Superior temporal gyrus (tissue), 1 donor: ENCODE measurements around the gene KRTAP3-3.
A peak's percentile ranks its signal among the peaks of the same experiment; 100 is the strongest.
"Not testable (repeated sequence)": the region's sequence is repeated elsewhere in the genome, so short reads cannot be mapped to it uniquely, and the experiment has no call there.

Experiments
- DNase-seq: peaks from one replicate; pipeline ENCODE4 v3.0.0-alpha.2; 2016; ENCODE audit errors: extremely low spot score

Gene KRTAP3-3

DNA sequence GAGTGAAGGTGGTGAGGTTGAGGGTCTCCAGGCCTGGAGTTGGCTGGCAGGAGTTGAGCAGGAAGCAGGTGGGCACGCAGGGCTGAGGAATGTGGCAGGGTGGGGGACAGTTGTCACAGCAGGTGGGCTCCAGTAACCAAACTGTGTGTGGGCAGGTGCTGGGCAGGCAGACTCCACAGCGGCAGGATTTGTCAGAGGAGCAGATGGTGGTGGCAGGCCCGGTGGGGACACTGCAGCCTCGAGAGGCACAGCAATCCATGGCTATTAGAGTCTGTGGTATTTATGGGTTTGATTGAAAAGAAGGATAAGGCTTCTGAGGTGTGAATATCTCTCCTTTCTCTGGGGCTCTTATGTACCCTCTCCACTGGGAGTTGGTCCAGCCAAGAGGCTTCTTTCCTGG is at the start of gene KRTAP3-3:
TSS of gene KRTAP3-3 (minus strand) at position 326 of the 400 bp plus-strand sequence. CDS start at position 259, 67 bp downstream.
- DNase-seq, result no peak

DNA sequence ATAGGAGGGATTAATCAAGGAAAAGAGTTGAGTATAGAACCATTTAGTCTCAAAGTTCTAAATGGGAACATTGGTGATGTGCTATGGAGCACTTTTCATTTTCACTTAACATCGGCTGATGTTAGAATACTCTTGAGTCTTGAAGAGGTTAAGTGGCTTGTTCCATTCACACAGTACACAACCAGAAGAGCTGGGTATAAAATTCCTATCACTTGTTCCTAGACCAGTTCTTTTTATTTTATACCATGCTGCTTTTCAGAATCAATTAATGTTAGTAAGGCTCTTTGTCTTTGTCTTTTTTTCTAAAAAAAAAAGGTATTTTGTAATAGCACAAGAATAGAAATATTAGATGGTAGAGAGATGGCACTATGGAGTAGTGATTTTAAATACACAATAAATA is 49.0 kb upstream of the KRTAP3-3 start:
- DNase-seq, result no peak

DNA sequence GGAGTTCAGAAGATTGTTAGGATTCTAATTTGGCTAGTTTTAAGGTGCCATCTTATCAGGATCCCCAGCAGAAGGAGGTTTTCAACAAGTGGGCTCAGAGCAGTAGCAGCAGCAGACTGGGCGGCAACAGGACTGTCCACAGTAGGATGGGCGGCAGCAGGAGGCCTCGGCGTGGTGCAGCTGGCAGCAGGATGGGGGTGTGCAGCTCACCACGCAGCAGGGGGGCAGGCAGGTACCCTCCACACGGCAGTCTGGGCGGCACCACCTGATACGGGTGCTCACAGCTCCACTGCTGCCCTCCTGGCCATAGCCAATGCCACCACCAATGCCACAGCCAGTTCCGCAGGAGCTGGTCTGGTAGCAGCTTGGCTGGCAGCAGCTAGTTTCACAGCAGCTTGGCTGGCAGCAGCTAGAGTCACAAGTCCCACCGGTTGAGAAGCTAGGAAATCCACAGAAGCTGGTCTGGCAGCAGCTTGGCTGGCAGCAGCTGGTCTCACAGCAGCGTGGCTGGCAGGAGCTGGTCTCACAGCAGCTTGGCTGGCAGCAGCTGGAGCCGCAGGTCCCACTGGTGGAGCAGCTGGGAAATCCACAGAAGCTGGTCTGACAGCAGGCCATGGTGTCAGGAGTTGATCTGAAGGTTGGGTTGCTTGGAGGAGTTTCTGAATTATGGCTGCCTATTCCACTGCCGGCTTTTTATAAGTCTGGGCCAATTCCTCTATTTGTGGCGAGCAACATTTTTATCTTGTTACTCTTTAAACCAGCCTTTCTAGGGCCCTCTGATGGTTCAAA is 47.0 kb upstream of the KRTAP3-3 start, which contains the start of gene KRTAP1-1:
TSS of gene KRTAP1-1 (minus strand) at position 668 of the 789 bp plus-strand sequence. CDS start at position 615, 53 bp downstream.
- not testable (repeated sequence) for DNase-seq

DNA sequence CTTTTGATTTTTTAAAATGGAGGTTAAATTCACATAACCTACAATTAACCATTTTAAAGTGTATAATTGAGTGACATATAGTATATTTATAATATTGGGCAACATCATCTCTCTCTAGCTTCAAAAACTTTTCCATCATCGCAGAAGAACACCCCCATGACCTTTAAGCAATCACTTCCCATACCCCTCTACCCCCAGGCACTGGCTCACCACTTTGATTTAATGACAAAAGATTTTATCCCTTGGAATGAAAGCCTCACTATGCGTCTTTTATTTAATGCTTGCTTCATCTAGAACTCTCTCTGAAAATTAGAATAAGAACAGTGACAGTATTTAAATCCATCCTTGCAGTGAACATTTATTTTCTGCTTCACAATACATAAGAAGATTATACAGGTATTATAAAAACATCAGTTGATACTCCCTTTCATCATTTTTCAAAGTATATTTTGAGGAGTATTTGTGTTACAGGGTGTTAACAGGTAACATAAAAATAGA is 43.9 kb upstream of the KRTAP3-3 start:
- no peak for DNase-seq

DNA sequence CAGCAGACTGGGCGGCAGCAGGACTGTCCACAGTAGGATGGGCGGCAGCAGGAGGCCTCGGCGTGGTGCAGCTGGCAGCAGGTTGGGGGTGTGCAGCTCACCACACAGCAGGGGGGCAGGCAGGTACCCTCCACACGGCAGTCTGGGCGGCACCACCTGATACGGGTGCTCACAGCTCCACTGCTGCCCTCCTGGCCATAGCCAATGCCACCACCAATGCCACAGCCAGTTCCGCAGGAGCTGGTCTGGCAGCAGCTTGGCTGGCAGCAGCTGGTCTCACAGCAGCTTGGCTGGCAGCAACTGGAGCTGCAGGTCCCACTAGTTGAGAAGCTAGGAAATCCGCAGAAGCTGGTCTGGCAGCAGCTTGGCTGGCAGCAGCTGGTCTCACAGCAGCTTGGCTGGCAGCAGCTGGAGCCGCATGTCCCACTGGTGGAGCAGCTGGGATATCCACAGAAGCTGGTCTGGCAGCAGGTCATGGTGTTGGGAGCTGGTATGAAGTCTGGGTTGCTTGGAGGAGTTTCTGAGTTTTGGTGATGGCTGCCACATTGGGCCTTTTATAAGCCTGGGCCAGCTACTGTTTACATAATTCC is 40.5 kb upstream of the KRTAP3-3 start, which contains the start of gene KRTAP1-3:
TSS of gene KRTAP1-3 (minus strand) at position 529 of the 590 bp plus-strand sequence. CDS start at position 476, 53 bp downstream.
- DNase-seq, result not testable (repeated sequence)

DNA sequence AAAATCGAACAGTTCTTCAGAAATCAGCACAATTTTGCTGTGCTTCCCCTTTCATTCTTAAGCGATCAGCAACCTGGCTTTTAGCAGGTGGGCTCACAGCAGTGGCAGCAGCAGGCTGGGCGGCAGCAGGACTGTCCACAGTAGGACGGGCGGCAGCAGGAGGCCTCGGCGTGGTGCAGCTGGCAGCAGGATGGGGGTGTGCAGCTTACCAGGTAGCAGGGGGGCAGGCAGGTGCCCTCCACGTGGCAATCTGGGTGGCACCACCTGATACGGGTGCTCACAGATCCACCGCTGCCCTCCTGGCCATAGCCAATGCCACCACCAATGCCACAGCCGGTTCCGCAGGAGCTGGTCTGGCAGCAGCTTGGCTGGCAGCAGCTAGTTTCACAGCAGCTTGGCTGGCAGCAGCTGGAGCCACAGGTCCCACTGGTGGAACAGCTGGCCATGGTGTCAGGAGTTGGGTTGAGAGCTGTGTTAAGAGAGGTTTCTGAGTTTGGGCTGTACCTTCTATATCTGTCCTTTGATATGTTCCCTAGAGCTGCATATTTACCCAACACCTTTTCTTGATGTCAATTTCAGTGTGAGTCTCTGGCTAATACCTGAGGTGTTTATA is 35.8 kb upstream of the KRTAP3-3 start, which contains the start of gene KRTAP1-4:
TSS of gene KRTAP1-4 (minus strand) at position 563 of the 613 bp plus-strand sequence. CDS start at position 446, 117 bp downstream.
- DNase-seq, result no peak

DNA sequence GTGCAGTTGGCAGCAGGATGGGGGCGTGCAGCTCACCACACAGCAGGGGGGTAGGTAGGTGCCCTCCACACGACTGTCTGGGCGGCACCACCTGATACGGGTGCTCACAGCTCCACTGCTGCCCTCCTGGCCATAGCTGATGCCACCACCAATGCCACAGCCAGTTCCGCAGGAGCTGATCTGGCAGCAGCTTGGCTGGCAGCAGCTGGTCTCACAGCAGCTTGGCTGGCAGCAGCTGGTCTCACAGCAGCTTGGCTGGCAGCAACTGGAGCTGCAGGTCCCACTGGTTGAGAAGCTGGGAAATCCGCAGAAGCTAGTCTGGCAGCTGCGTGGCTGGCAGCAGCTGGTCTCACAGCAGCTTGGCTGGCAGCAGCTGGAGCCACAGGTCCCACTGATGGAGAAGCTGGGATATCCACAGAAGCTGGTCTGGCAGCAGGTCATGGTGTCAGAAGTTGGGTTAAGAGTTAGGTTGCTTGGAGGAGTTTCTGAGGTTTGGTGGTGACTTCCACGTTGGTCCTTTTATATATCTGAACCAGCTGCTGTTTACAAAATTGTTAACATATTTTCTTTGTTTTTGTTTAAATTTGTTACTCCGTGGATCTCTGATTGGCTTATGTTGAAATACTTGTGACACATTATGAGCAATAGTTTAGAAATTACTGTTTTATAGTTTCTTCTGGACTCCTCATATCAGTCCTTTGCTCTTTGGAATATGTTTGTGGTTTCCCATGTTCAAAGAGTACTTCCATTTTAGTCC is 32.9 kb upstream of the KRTAP3-3 start, which contains the start of gene KRTAP1-5:
TSS of gene KRTAP1-5 (minus strand) at position 494 of the 757 bp plus-strand sequence. CDS start at position 441, 53 bp downstream.
- DNase-seq, result no peak

DNA sequence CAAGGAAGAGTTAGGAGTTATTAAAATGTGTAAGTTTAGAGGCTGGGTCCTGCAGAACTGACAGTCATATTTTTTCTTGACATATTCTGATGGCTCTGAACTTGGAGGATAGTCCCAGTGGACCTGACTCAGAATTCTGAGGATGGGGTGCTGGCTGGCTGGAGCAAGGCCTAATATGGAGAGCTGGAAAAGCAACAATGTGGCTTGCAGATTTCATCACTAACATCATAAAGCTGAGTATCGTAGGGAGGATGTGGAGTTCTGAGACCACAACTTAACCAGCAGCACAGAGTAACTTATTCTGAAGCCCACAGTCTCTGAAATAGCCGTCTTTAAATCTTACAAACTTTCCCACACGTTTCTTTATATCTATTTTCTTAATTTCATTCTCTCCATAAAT is 30.7 kb upstream of the KRTAP3-3 start:
- DNase-seq, result no peak

DNA sequence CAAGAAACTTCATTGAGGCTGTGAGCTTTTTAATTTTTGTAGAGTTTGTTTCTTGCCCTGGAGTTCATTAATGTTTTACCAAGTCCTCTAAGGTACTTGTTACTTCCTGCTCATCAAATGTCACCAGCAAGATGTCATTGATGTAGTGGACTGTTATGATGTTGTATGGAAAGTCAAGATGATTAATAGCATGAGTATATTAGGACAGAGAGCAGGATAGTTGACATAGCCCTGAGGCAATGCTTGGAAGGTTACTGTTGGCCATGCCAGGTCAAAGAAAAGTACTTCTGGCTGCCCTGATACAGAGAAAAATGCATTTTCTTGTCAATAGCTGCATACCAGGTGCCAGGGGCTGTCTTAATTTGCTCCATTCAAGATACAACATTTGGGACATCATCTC is 26.4 kb upstream of the KRTAP3-3 start:
- DNase-seq, result no peak

DNA sequence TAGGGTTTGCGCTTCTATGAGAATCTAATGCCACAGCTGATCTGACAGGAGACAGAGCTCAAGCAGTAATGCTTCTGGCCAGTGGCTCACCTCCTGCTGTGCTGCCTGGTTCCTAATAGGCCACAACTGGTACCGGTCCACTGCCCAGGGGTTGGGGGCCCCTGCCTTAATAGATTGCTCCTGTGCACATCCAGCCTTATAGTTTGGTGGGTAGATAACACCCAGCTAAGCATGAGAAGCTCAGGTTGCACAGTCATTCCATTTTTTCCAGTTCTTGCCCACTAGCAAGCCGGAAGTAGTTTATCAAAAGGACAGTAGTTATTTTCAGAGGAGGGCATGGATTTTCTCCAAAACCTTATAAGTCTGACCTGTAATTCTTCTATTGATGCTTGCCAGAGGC is 25.5 kb upstream of the KRTAP3-3 start:
- DNase-seq, result no peak

DNA sequence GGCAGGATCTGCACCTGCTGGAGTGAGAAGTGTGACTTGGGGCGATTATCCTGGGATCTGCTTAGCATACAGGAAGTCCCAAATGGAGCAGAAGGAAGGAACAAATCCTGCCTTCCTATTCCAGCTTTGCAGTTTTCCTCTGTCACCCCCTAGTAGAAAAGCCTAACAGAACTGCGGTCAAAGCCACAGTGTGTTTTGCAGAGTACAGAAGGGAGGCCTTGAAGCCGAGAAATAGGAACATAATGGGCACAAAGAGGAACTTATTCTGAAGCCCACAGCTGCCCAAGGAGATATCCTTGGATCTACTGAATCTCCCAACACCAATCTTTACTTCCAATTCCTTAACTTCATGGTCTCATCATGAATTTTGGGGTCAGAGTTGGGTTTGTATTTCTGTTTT is 24.6 kb upstream of the KRTAP3-3 start:
- no peak for DNase-seq

DNA sequence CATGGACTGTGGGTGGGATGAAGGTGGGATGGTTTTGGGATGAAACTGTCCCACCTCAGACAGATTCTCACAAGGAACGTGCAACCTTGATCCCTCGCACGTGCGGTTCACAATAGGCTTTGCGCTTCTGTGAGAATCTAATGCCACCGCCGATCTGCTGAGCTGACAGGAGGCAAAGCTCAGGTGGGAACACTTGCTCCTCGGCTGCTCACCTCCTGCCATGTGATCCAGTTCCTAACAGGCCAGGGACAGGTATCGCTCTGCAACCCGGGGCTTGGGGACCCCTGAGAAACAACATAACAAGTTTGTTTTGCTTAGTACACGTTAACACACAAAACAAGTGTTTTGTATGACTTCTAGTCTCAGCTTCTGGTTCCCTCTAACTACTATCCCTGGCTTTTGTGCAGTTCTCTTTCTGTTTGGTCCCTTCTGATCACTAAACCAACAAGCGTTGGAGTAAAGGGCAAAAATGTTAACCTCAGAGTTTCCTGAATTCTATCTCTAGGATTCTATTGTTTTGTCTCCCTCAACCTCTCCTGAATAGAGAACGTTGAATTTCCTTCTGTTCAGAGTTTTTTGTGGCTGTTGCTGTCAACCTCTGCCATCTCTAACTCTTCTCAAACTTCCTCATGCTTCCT is 22.7 kb upstream of the KRTAP3-3 start:
- no peak for DNase-seq

DNA sequence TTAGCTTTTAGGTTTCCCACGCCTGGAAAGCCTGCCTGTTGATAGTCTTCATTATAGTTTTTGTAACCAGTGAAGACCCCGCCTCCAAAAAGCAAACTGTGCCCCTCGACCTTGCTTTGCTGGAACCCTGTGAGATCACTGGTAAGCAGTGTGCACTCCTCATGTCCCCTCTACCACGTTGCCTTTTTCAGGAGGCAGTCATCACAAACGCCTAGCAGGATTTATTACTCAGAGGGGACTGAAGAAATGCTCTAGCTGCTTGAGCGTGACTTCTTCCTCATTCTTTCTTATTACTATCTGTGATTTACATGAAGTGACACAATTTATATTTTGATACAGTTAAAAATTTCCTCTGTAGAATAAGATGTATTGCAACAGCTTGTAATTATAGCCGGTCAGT is 21.5 kb upstream of the KRTAP3-3 start:
- no peak for DNase-seq

DNA sequence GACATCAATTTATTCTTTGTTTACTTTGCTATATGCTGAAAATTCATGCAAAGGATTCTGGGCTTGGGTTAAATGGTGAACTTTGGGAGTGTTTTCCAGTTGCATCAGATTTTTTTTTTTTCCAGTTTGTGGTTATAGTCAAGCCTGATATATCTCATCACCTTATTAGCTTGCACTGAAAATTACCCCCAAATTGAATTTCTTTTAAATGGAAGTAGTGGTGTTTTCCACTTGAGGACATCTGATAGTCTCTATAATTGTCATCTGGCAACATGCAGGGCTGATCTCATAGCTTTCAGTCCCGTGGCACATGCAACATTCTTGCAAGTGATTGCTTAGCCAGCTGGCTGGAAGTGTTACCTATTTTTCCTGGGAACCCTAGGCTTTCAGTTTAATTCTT is 19.6 kb upstream of the KRTAP3-3 start:
- no peak for DNase-seq

DNA sequence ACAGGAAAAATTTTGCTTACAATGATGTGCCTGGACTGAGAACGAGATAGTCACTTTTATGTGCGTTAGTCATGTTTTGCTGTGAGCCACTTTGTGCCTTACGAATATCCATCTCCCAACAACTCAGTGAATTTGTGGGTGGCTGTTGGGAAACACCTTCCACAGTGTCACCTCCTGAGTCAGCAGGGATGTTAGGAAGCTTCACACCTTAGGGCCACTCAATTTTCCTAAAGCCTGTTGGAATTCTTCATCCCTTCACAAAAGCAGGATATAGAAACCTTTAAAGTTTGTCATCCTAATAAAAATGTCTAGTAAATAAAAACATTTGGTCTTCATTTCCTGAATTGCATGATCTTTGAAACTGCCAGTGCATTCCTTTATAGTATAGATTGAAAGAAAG is 19.2 kb upstream of the KRTAP3-3 start:
- DNase-seq, result no peak

DNA sequence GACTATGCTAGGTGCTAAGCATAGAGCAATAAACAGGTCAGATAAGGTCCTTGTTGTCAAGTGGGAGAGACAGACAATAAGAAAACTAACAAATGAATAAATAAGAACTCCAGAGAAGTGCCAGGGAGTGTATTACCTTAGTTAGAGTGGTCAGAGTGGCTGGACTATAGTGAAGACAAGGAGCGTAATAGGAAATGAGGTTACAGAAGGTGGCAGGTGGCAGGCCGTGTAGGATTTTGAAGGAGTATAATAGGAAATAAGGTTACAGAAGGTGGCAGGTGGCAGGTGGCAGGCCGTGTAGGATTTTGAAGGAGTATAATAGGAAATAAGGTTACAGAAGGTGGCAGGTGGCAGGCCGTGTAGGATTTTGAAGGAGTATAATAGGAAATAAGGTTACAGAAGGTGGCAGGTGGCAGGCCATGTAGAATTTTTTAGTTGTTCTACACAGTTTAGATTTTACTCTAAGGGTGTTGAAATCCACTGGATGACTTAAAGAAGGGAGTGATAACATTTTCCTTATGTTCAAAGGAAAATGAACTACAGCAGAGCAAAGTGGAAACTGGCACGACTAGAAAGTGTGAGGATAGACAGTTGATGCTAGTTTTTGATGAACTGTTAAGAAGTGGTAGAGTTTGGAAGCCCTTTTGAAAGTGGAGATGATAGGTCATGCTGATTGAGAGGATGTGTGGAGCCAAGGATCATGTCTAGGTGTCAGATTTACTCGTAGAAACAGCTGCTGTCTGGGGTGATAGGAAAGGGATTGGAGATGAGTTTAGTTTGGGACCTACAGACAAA is 18.6 kb upstream of the KRTAP3-3 start:
- DNase-seq, result no peak

DNA sequence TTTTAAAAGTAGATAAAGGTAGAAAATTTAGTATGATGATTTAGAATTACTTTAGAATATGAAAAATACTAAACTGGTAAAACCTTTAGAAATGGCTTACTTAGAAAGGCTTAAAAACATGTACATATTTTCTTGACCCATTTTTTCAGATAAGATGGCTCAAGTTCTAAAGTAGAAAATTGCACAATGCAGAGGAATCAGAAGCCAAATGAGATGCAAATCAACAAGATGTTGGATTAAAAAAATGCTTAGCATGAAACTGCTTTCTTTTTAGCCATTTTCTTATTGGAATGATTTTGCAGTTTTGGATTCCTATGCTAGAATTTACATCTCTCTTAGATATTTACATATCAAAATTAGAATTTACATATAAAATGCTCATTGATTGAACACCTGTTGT is 16.5 kb upstream of the KRTAP3-3 start:
- DNase-seq, result peak; percentile 10

DNA sequence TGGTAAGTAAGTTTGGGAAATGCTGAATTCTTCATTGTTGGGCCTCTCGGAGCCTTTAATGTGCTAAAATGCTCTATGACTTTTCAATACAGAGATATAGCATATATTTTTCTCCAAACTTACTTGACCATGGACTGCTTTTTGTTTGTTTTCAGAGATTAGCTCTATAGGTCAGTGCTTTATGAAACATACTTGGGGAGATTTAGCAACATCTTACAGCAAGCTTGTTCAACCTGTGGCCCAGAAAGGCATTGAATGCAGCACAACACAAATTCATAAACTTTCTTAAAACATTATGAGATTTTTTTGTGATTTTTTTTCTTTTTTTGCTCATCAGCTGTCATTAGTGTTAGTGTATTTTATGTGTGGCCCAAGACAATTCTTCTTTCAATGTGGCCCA is 16.0 kb upstream of the KRTAP3-3 start:
- DNase-seq, result no peak

DNA sequence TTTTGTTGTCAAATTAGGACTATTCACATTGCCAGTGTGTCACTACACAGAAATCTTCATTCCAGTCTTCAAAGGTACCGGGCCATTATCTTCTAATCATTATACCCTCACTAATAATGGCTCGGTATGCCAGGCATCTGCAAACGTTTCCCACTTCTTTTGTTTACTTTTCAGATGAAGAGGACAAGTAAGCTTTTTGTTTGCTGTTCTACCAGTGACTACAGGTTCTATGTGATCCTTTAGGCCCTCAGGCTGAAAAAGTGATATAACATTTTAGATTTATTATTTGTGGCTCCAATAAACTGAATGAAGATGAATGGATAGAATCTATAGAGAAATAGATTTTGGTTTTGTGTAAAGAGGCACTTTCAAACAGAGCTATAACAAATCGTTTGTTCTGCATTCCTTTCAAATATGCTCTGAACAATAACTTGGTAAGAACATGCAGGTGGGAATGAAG is 15.4 kb upstream of the KRTAP3-3 start:
- no peak for DNase-seq

DNA sequence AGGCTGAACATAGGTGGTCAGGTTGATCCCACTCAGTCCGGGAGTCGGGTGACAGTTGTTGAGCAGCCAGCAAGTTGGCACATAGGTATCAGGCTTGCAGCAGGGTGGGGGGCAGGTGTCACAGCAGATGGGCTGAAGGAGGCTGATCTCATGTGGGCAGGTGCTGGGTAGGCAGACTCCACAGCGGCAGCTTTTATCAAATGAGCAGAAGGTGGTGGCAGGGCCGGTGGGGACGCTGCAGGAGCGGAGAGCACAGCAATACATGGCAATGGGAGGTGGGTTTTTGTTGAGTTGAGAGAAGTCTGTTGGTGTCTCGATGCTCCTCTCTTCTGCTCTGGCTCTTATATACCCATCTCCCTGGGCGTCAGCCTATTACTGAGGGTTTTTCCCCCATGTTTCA is 14.8 kb upstream of the KRTAP3-3 start, which contains the start of gene KRTAP3-1:
TSS of gene KRTAP3-1 (minus strand) at position 318 of the 400 bp plus-strand sequence. CDS start at position 264, 54 bp downstream.
- DNase-seq, result no peak
